ENCODE measurements around the gene BMAL2.
A peak's percentile ranks its signal among the peaks of the same experiment; 100 is the strongest.

The BMAL2 gene

GRCh38 chr12:27332714-27333402, at the start of gene BMAL2:
Gene BMAL2, plus strand, starts transcription at chr12:27332836. Its CDS starts 237 bp downstream, at chr12:27333073.
- DNase-seq: peak; percentile 55 to 77

- no peak for DNase-seq
Observed at GRCh38 chr12:27284021-27284420, 48.6 kb upstream of the BMAL2 start.

GRCh38 chr12:27284751-27285150, 47.9 kb upstream of the BMAL2 start:
- DNase-seq: no peak

GRCh38 chr12:27285403-27285802, 47.2 kb upstream of the BMAL2 start:
- DNase-seq: no peak

- no peak for DNase-seq
Observed at GRCh38 chr12:27289414-27289813, 43.2 kb upstream of the BMAL2 start.

GRCh38 chr12:27290501-27291168, 42.0 kb upstream of the BMAL2 start:
- DNase-seq: no peak

- DNase-seq: no peak
Observed at GRCh38 chr12:27291862-27292261, 40.8 kb upstream of the BMAL2 start.

GRCh38 chr12:27292718-27293117, 39.9 kb upstream of the BMAL2 start:
- DNase-seq: no peak

- DNase-seq: no peak
Observed at GRCh38 chr12:27293463-27293862, 39.2 kb upstream of the BMAL2 start.

- DNase-seq: no peak
Observed at GRCh38 chr12:27296674-27297073, 36.0 kb upstream of the BMAL2 start.

- no peak for DNase-seq
Observed at GRCh38 chr12:27297566-27297965, 35.1 kb upstream of the BMAL2 start.

GRCh38 chr12:27299102-27299501, 33.5 kb upstream of the BMAL2 start:
- DNase-seq: no peak

GRCh38 chr12:27300226-27300625, 32.4 kb upstream of the BMAL2 start:
- DNase-seq: no peak

- no peak for DNase-seq
Observed at GRCh38 chr12:27303139-27304111, 29.2 kb upstream of the BMAL2 start.

- DNase-seq: no peak
Observed at GRCh38 chr12:27304856-27305255, 27.8 kb upstream of the BMAL2 start.

- peak; percentile 6 to 7 for DNase-seq
Observed at GRCh38 chr12:27305673-27306456, 26.8 kb upstream of the BMAL2 start.

- no peak for DNase-seq
Observed at GRCh38 chr12:27309293-27309994, 23.2 kb upstream of the BMAL2 start.

GRCh38 chr12:27309995-27310315, 22.7 kb upstream of the BMAL2 start:
- no peak for DNase-seq

- no peak for DNase-seq
Observed at GRCh38 chr12:27316947-27317346, 15.7 kb upstream of the BMAL2 start.

- no peak for DNase-seq
Observed at GRCh38 chr12:27319409-27319808, 13.2 kb upstream of the BMAL2 start.

GRCh38 chr12:27319848-27320247, 12.8 kb upstream of the BMAL2 start:
- no peak for DNase-seq

GRCh38 chr12:27324530-27324929, 8.1 kb upstream of the BMAL2 start:
- no peak for DNase-seq

Data from NCI-H2081 (cell line).